Fibroblast of pulmonary artery (primary cell): Measurements from ENCODE around the gene CHST1.

ENCODE experiments used
- DNase-seq: peaks from one replicate; pipeline ENCODE4 v3.0.0-alpha.2; 2010; ENCODE audit warnings: low read depth
- H3K4me3 ChIP-seq: replicated peaks from 2 replicates; pipeline ENCODE4 v1.5.1; 2011; ENCODE audit warnings: low read depth, mild to moderate bottlenecking, control low read depth, low read length, moderate library complexity
- TF ChIP-seq, protein P1 (sequence below): IDR thresholded peaks from 2 replicates; pipeline ENCODE4 v1.5.1; 2011; ENCODE audit warnings: mild to moderate bottlenecking, control low read depth, low read length, inconsistent platforms; ENCODE audit errors: missing control alignments

Gene CHST1

DNA sequence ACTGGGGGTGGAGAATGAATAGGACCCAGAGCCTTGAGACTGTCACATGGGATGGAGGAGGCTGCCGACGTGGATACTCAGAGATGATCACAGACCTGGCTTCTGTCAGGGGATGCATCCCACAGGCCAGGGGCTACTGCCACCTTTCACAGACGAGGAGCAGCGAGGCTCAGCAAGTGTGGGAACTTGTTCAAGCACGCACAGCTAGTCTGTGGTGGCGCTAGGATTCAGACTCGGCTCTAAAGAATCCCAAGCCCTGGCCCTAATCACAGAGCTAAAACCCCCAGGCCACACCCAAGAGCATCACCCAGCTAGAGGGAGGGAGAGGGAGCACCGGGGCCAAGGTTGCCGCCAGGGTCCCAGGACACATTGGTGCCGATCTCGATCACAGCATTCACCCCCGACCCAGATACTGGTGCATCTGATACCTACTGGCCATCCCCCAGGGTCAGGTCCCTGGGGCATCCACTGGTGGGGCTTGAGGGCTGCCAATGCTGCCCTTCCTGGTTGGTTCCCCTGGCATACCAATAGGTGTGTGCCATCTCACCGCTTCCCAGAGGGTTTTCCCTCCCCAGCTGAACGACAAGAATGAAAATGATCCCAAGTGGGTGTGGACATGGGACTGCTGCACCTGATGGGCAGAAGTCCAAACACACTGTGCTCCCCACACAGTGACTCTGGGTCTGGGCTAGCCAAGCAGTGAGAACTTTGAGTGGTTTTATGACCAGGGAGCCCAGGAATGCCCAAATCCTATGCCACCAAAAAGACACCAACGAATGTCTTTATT lies 6.2 kb downstream of the CHST1 start:
- DNase-seq, result no peak
- no peak overlapping the region for H3K4me3 ChIP-seq
- TF ChIP-seq, protein P1, sequence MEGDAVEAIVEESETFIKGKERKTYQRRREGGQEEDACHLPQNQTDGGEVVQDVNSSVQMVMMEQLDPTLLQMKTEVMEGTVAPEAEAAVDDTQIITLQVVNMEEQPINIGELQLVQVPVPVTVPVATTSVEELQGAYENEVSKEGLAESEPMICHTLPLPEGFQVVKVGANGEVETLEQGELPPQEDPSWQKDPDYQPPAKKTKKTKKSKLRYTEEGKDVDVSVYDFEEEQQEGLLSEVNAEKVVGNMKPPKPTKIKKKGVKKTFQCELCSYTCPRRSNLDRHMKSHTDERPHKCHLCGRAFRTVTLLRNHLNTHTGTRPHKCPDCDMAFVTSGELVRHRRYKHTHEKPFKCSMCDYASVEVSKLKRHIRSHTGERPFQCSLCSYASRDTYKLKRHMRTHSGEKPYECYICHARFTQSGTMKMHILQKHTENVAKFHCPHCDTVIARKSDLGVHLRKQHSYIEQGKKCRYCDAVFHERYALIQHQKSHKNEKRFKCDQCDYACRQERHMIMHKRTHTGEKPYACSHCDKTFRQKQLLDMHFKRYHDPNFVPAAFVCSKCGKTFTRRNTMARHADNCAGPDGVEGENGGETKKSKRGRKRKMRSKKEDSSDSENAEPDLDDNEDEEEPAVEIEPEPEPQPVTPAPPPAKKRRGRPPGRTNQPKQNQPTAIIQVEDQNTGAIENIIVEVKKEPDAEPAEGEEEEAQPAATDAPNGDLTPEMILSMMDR, result no peak

DNA sequence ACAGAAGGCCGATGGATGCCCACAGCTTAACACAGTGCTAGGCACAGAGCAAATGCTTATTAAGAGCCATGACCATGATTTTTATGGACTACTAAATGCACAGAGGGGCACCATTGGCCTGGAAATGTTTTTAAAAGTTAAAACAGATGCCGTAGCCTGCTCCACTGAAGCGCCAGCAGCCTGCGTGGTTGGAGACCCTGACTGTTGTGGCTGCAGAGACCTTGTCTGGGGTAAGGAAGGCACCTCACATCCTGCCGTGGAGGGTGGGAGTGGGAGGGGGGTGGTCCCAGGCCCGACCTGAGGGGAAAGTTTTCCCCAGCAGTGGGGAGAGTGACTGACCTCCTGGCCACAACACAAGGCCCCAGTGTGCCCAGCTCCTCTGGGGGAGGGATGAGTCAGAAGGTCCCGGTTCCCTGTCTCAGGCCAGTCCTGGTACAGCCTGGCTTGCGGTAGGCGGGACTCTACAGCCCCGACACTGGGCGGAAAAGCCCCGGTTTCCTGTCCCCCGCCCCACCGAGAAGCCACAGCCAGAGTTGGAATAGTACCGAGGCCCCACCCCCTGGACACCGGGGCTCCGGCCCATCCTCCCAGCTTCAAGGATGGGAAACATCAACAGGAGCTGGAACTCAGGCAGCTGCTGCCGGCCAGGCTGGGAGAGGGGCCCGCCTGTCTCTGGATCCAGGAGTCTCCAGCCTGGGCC lies 7.0 kb downstream of the CHST1 start:
- TF ChIP-seq, protein P1, result no peak
- H3K4me3 ChIP-seq, result no peak overlapping the region

DNA sequence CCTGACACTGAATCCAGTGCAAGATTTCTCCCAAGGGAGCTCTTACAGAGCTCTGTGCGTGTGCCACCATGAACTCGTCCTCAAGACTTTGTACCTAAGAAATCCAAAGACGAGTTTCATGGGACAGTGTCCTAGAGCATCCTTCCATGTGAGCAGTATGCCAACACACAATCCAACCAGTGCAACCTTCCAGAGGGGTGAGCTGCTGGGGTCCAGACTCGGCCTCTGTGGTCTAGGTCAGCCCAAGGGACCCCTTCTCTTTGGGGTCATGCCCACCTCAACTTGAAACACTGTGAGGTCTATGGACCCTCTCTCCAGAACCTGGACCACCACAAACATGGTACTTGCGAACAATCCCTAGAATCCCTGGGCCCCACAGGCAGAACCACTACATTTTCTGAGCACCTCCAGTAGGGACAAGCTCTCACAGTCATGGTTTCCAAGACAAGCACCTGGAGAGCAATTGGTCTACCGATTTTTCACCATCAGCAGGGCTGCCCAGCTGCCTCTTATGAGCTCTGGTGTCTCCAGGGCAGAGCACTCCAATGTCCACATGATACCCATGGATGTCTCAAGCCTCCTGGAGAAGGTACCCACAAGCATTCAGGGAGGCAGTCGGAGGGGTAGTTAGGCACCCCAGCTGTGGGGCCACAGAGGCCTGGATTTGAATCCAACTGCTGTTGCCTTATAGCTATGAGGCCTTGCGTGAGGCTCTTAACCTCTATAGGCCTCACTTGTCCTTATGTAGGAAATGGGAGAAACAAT lies 7.7 kb downstream of the CHST1 start:
- TF ChIP-seq, protein P1, result no peak
- DNase-seq, result no peak
- no peak overlapping the region for H3K4me3 ChIP-seq

More for the DNA sequence above, 7.0 kb downstream of the CHST1 start:
- peak; percentile 79 for DNase-seq

DNA sequence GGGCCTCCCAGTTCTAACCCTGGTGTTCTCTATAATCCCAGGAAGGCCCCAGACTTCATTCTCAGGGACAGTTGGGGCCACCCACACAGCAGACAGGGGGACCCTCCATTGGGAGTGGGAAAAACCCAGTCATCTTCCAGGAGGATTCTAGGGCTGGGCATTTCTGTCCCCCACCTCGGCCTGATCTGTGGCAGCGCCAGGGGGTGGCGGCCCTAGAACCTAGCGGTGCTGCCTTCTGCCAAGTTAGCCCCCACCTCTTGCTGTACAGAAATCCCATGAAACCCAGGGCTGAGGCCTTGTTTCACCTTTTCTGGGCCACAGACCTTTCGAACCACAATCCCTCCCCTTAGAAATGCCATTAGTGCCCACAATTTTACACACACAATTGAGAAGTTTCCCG lies 9.6 kb downstream of the CHST1 start:
- TF ChIP-seq, protein P1, result no peak
- DNase-seq, result no peak
- H3K4me3 ChIP-seq, result no peak overlapping the region

DNA sequence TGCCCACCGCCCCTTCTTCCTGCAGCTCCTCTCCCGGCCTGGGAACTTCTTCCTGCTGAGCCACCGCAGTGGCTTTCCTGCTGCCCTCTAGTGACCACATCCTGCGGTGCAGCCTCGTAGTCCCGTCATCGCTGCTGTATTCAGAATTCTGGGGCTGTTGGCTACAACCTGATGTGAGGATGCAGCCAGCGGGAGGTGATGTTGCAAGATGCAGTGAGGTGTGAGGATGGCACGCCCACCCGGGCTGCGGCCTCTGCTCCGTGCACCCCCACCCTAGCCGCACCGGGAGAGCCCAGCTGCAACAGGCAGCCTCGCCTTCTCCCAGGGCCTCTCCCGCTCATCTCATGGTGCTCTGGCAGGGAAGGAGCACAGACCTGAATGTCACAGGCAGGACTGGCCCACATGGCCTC lies 10.1 kb downstream of the CHST1 start:
- no peak overlapping the region for H3K4me3 ChIP-seq
- DNase-seq, result peak; percentile 79
- TF ChIP-seq, protein P1, result peak; percentile 94

DNA sequence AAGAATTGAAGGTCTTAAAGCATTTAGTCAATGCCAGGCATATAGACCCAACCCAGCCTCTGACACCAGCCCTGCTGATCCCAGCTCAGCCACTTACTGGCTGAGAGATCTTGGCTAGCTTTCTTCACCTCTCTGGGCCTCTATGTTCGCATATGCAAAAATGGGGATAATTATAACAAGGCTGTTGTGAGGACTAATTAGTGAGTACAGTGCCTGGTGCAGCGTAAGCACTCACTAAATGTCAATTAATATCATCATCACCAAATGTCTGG lies 10.5 kb downstream of the CHST1 start:
- TF ChIP-seq, protein P1, result no peak
- no peak overlapping the region for H3K4me3 ChIP-seq
- no peak for DNase-seq
